ENCODE results near the gene SMOC1.

Gene SMOC1

DNA sequence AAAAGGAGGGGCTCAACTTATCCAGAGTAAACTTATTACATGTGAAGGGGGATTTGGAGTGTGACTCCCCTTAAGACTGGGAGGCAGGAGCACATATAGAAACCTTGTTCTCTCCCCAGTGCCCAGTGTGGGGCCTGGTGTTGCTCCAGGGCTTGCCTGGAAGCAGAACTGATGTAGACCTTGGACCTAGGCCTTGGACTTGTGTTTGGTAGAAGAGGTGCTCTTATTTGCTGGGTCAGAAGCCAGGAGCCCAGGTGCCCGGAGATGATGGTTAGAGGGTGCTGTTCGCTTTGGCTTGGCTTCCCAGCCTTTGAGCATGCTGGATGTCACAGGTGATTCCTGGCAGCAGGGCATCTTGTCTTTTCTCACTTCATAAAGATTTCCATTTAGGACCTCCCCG is 110.4 kb downstream of the SMOC1 start:
- H3K9ac ChIP-seq, result no peak overlapping the region
- no peaks in the 10 kb centered on the region for H3K27me3 ChIP-seq (ENCODE audit: insufficient read depth, low read depth)
- no peak overlapping the region for H3K4me3 ChIP-seq (IDR thresholded peaks at IDR 0.05; ENCODE audit: insufficient read depth, low read depth, low read length)
- no peaks in the 10 kb centered on the region for H4K20me1 ChIP-seq (ENCODE audit: insufficient read depth)
- TF ChIP-seq, protein P1, sequence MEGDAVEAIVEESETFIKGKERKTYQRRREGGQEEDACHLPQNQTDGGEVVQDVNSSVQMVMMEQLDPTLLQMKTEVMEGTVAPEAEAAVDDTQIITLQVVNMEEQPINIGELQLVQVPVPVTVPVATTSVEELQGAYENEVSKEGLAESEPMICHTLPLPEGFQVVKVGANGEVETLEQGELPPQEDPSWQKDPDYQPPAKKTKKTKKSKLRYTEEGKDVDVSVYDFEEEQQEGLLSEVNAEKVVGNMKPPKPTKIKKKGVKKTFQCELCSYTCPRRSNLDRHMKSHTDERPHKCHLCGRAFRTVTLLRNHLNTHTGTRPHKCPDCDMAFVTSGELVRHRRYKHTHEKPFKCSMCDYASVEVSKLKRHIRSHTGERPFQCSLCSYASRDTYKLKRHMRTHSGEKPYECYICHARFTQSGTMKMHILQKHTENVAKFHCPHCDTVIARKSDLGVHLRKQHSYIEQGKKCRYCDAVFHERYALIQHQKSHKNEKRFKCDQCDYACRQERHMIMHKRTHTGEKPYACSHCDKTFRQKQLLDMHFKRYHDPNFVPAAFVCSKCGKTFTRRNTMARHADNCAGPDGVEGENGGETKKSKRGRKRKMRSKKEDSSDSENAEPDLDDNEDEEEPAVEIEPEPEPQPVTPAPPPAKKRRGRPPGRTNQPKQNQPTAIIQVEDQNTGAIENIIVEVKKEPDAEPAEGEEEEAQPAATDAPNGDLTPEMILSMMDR (conservative IDR thresholded peaks at IDR 0.05; ENCODE audit: low read depth, low read length), result no peak
- H3K36me3 ChIP-seq (ENCODE audit: insufficient read depth), result no peaks in the 10 kb centered on the region
- no peaks in the 10 kb centered on the region for H3K4me1 ChIP-seq (ENCODE audit: low read depth, poor library complexity, severe bottlenecking)
- H2AFZ ChIP-seq (ENCODE audit: low read depth), result no peak overlapping the region
- no peaks in the 10 kb centered on the region for H3K79me2 ChIP-seq (ENCODE audit: insufficient read depth, low read depth)
- H3K4me2 ChIP-seq, result no peak overlapping the region
- no peak overlapping the region for H3K27ac ChIP-seq

DNA sequence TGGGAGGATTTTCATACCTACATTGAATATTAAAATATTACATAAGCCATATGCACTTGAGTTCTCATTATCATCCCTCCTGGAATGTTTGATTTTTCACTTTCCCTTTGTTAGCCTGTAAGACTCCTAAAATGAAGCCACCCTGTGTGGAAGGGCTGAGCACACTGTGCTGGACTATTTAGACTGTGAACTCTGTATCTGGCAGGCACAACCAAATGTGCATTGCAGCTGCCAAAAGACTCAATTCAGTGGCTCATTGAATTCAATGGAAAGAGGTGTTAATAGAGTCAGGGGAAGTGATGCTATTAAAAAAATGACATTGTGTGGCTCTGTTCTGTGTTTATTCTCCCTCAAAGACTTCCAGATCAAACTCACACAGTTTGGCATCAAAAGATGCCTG is 111.1 kb downstream of the SMOC1 start:
- Histone ChIP-seq H4K20me1 (ENCODE audit: insufficient read depth) (no peaks in the 10 kb centered on the region), H2AFZ (ENCODE audit: low read depth) (no peak overlapping the region), H3K79me2 (ENCODE audit: insufficient read depth, low read depth) (no peaks in the 10 kb centered on the region), H3K36me3 (ENCODE audit: insufficient read depth) (no peaks in the 10 kb centered on the region), H3K27ac (no peak overlapping the region), H3K27me3 (ENCODE audit: insufficient read depth, low read depth) (no peaks in the 10 kb centered on the region), H3K9ac (no peak overlapping the region), H3K4me3 (IDR thresholded peaks at IDR 0.05; ENCODE audit: insufficient read depth, low read depth, low read length) (no peak overlapping the region), H3K4me2 (no peak overlapping the region), H3K4me1 (ENCODE audit: low read depth, poor library complexity, severe bottlenecking) (no peaks in the 10 kb centered on the region)
- TF ChIP-seq, protein P1 (conservative IDR thresholded peaks at IDR 0.05; ENCODE audit: low read depth, low read length), result no peak

DNA sequence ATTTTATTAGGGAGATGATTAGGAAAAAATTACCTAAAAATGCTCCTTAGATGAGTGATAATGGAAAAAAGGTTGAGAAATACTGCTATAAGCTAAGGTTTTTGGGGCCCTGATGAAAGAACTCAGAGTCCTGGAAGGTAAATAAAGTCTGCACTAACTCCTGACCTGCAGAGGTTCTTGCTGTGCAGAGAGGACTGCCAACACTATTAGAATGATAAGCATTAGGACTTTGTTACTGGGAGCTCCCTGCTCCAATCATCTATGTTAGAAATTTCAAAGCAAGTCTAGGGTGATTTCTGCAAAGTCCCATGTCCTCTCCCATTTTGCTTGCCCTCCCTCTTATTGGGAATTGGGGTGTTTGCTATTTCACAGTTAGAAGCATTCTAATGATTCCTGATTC is 112.2 kb downstream of the SMOC1 start:
- no peaks in the 10 kb centered on the region for H3K4me1 ChIP-seq (ENCODE audit: low read depth, poor library complexity, severe bottlenecking)
- no peaks in the 10 kb centered on the region for H3K27me3 ChIP-seq (ENCODE audit: insufficient read depth, low read depth)
- H3K79me2 ChIP-seq (ENCODE audit: insufficient read depth, low read depth), result no peaks in the 10 kb centered on the region

DNA sequence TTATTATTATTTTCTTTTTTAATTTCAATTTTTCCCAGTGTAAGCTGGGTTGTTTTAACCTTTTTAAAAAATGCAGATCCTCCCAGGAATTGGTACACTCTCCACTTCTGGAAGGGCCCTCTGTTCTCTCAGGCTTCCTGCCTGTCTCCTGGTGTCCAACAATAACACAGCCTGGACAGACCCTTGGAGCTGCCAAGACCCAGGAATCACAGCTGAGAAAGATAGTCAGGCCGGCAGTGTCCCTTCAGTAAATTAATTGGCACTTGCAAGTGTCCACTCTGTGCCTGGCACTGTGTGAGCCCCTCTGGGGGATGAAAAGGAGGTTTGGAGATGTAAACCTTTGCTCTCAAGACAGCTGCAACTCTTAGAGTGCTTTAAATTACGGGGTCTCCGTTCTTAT is 113.3 kb downstream of the SMOC1 start:
- Histone ChIP-seq H3K4me3 (IDR thresholded peaks at IDR 0.05; ENCODE audit: insufficient read depth, low read depth, low read length) (no peak overlapping the region), H3K4me1 (ENCODE audit: low read depth, poor library complexity, severe bottlenecking) (no peaks in the 10 kb centered on the region), H3K27ac (no peak overlapping the region), H2AFZ (ENCODE audit: low read depth) (no peak overlapping the region), H3K36me3 (ENCODE audit: insufficient read depth) (no peaks in the 10 kb centered on the region), H4K20me1 (ENCODE audit: insufficient read depth) (no peaks in the 10 kb centered on the region), H3K4me2 (no peak overlapping the region), H3K79me2 (ENCODE audit: insufficient read depth, low read depth) (no peaks in the 10 kb centered on the region), H3K27me3 (ENCODE audit: insufficient read depth, low read depth) (no peaks in the 10 kb centered on the region), H3K9ac (no peak overlapping the region)
- TF ChIP-seq, protein P1 (conservative IDR thresholded peaks at IDR 0.05; ENCODE audit: low read depth, low read length), result no peak

More for the DNA sequence above, 112.2 kb downstream of the SMOC1 start:
- Histone ChIP-seq H4K20me1 (ENCODE audit: insufficient read depth) (no peaks in the 10 kb centered on the region), H2AFZ (ENCODE audit: low read depth) (no peak overlapping the region), H3K27ac (no peak overlapping the region), H3K36me3 (ENCODE audit: insufficient read depth) (no peaks in the 10 kb centered on the region), H3K4me2 (no peak overlapping the region), H3K4me3 (IDR thresholded peaks at IDR 0.05; ENCODE audit: insufficient read depth, low read depth, low read length) (no peak overlapping the region), H3K9ac (no peak overlapping the region)
- TF ChIP-seq, protein P1 (conservative IDR thresholded peaks at IDR 0.05; ENCODE audit: low read depth, low read length), result no peak
